ENCODE measurements around the gene ZNF543.
"Not testable (repeated sequence)": the region's sequence is repeated elsewhere in the genome, so short reads cannot be mapped to it uniquely, and the experiment has no call there.

Gene ZNF543

GRCh38 chr19:57321751-57322150 is 1.5 kb downstream of the ZNF543 start:
- no peak for DNase-seq

GRCh38 chr19:57324992-57325391 is 4.7 kb downstream of the ZNF543 start:
- DNase-seq: no peak

GRCh38 chr19:57327993-57328392 is 7.7 kb downstream of the ZNF543 start:
- no peak for DNase-seq

- no peak for DNase-seq
Measured at GRCh38 chr19:57334191-57334590, 13.9 kb downstream of the ZNF543 start.

- DNase-seq: no peak
Measured at GRCh38 chr19:57338877-57339276, 18.6 kb downstream of the ZNF543 start.

- DNase-seq: no peak
Measured at GRCh38 chr19:57342582-57342981, 22.3 kb downstream of the ZNF543 start.

- no peak for DNase-seq
Measured at GRCh38 chr19:57348136-57348535, 27.9 kb downstream of the ZNF543 start.

- peak; percentile 41 to 67 (median 58) for DNase-seq
Measured at GRCh38 chr19:57350877-57351805, 30.9 kb downstream of the ZNF543 start, which contains the start of gene ZNF304. Gene ZNF304, plus strand, starts transcription at chr19:57351271. Its CDS starts 394 bp downstream, at chr19:57351665.

GRCh38 chr19:57351867-57352266 is 31.6 kb downstream of the ZNF543 start:
- no peak for DNase-seq

- no peak for DNase-seq
Measured at GRCh38 chr19:57355916-57356315, 35.6 kb downstream of the ZNF543 start.

- DNase-seq: no peak
Measured at GRCh38 chr19:57357406-57357805, 37.1 kb downstream of the ZNF543 start.

GRCh38 chr19:57359300-57359699 is 39.0 kb downstream of the ZNF543 start:
- DNase-seq: no peak

- no peak for DNase-seq
Measured at GRCh38 chr19:57362419-57362818, 42.1 kb downstream of the ZNF543 start.

- peak; percentile 93 to 96 (median 93) for DNase-seq
Measured at GRCh38 chr19:57362997-57363687, 42.9 kb downstream of the ZNF543 start, which contains the start of the genes TRAPPC2B and ZNF547. Gene TRAPPC2B, plus strand, starts transcription at chr19:57363551. Its CDS starts 1,283 bp downstream, at chr19:57364834. Gene ZNF547, plus strand, starts transcription at chr19:57363551. Its CDS starts 5,005 bp downstream, at chr19:57368556.

GRCh38 chr19:57363688-57364181 is 43.5 kb downstream of the ZNF543 start:
- no peak for DNase-seq

GRCh38 chr19:57366776-57367175 is 46.5 kb downstream of the ZNF543 start:
- no peak for DNase-seq

- DNase-seq: no peak
Measured at GRCh38 chr19:57374179-57374578, 53.9 kb downstream of the ZNF543 start.

GRCh38 chr19:57374647-57375046 is 54.4 kb downstream of the ZNF543 start:
- not testable (repeated sequence) for DNase-seq

- DNase-seq: no peak
Measured at GRCh38 chr19:57376151-57376550, 55.9 kb downstream of the ZNF543 start.

GRCh38 chr19:57377498-57378146 is 57.4 kb downstream of the ZNF543 start:
- DNase-seq: no peak
